WERI-Rb-1 (cell line): ENCODE measurements around the gene PTP4A2.

ENCODE experiments used
- DNase-seq: peaks from one replicate; pipeline ENCODE4 v3.0.0-alpha.2; 2020
- H3K27ac ChIP-seq: fragments of 250-450 bp; sonication (Bioruptor Pico); 2 replicates; pipeline ENCODE4 v1.5.1; 2020; ENCODE audit warnings: mild to moderate bottlenecking, moderate library complexity
- H3K27me3 ChIP-seq: fragments of 250-450 bp; sonication (Bioruptor Pico); 2 replicates; pipeline ENCODE4 v1.5.1; 2021; ENCODE audit warnings: mild to moderate bottlenecking, low read depth, moderate library complexity; ENCODE audit not compliant: insufficient read depth, severe bottlenecking
- H3K36me3 ChIP-seq: fragments of 250-450 bp; sonication (Bioruptor Pico); 2 replicates; pipeline ENCODE4 v1.5.1; 2020; ENCODE audit warnings: mild to moderate bottlenecking, moderate library complexity
- H3K4me3 ChIP-seq: 2 replicates; pipeline ENCODE4 v1.5.1; 2011; ENCODE audit warnings: low read depth, mild to moderate bottlenecking, control low read depth, low read length
- H3K9me3 ChIP-seq: fragments of 250-450 bp; sonication (Bioruptor Pico); 2 replicates; pipeline ENCODE4 v1.5.1; 2021; ENCODE audit warnings: mild to moderate bottlenecking, moderate library complexity; ENCODE audit not compliant: severe bottlenecking
- TF ChIP-seq, protein P1 (sequence below): IDR thresholded peaks from 2 replicates; pipeline ENCODE4 v1.5.1; 2011; ENCODE audit warnings: low read depth, mild to moderate bottlenecking, control low read depth, inconsistent platforms, low read length

The PTP4A2 gene

DNA sequence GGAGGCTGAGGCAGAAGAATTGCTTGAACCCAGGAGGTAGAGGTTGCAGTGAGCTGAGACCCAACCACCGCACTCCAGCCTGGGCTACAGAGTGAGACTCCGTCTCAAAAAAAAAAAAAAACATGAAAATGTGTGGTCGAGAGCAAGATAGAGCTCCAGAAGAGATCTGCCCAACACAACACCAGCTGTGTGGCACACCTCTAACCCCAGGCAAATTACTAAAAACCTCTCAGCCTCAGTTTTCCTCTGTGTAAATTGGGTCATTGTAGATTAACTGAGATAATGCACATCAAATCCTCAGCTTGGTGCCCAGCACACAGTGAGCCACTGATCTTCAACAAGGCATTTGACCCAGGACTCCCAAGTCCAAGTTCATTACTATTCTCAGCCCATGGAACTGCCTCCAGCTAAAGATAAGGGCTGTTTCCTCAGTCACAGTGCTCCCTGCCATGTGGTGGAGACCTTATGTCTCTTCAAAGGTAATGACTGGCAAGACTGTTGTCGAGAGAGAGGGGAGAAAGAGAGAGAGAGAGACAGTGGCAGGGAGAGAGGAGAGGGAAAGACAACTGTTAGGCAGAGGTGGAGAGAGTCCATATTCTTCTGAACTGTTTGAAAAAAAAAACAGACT, 58.1 kb downstream of the PTP4A2 start:
- H3K4me3 ChIP-seq: no peak overlapping the region
- TF ChIP-seq, protein P1, sequence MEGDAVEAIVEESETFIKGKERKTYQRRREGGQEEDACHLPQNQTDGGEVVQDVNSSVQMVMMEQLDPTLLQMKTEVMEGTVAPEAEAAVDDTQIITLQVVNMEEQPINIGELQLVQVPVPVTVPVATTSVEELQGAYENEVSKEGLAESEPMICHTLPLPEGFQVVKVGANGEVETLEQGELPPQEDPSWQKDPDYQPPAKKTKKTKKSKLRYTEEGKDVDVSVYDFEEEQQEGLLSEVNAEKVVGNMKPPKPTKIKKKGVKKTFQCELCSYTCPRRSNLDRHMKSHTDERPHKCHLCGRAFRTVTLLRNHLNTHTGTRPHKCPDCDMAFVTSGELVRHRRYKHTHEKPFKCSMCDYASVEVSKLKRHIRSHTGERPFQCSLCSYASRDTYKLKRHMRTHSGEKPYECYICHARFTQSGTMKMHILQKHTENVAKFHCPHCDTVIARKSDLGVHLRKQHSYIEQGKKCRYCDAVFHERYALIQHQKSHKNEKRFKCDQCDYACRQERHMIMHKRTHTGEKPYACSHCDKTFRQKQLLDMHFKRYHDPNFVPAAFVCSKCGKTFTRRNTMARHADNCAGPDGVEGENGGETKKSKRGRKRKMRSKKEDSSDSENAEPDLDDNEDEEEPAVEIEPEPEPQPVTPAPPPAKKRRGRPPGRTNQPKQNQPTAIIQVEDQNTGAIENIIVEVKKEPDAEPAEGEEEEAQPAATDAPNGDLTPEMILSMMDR: no peak
- H3K27me3 ChIP-seq: no peaks in the 10 kb centered on the region
- no peaks in the 10 kb centered on the region for H3K36me3 ChIP-seq
- H3K9me3 ChIP-seq: no peaks in the 10 kb centered on the region
- DNase-seq: no peak
- no peak overlapping the region for H3K27ac ChIP-seq

DNA sequence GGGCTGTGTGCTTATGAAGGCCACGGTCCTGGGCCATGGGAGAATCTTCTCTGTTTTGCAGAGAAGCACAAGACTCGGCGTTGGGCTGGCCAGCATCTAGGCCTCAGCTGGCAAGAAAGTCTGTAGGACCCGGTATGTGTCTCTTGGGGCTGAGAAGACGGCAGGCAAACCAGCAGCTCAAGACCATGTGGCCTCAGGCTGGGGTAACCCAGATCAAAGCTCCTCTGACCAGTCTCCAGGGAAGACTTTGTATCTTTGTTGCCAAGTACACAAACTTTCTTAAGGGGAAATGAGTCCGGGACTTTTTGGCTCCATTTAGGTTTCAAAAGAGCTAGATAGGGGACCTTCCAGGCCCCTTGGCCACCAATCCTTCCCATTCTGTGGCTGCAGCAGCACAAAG, 60.1 kb downstream of the PTP4A2 start:
- H3K9me3 ChIP-seq: no peaks in the 10 kb centered on the region
- no peak for DNase-seq
- no peaks in the 10 kb centered on the region for H3K27me3 ChIP-seq
- H3K36me3 ChIP-seq: no peaks in the 10 kb centered on the region
- no peak overlapping the region for H3K27ac ChIP-seq
- TF ChIP-seq, protein P1: no peak
- H3K4me3 ChIP-seq: no peak overlapping the region

DNA sequence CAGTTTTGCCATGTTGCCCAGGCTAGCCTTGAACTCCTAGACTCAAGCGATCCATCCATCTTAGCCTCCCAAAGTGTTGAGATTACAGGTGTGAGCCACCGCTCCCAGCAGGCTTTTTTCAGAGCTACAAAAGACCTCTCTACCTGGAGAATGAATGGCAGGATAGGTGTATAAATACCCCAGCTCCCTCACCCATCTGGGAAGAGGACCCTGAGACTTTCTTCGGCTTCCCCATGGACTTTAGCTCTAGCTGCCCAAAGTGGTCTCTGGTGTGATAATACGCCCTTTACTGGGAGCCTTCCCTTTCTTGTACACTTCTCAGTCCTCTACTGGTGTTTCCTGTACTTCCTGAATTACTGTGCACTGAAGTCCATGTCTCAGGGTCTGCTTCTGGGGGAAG, 60.6 kb downstream of the PTP4A2 start:
- H3K4me3 ChIP-seq: no peak overlapping the region
- H3K9me3 ChIP-seq: no peaks in the 10 kb centered on the region
- TF ChIP-seq, protein P1: no peak
- no peaks in the 10 kb centered on the region for H3K27me3 ChIP-seq
- no peaks in the 10 kb centered on the region for H3K36me3 ChIP-seq
- H3K27ac ChIP-seq: no peak overlapping the region
- DNase-seq: no peak

DNA sequence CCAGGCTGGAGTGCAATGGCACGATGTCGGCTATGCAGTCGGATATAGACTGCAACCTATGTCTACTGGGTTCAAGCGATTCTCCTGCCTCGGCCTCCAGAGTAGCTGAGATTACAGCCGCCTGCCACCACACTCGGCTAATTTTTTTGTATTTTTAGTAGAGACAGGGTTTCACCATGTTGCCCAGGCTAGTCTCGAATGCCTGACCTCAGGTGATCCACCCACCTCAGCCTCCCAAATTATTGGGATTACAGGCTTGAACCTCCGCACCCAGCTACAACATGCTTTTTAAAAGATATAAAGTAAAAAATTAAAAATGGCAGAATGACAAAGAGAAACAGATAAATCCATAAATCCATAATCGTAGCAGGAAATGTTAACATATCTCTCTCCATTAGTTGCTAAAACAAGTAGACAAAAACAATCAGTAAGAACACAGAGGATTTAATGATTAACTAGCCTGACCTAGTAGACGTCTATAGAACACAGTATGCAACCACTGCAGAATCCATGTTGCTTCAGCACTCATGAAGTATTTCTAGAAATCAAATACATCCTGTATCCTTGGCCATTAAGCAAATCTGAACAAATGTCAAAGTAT, 62.4 kb downstream of the PTP4A2 start:
- no peaks in the 10 kb centered on the region for H3K9me3 ChIP-seq
- H3K27ac ChIP-seq: no peak overlapping the region
- no peaks in the 10 kb centered on the region for H3K27me3 ChIP-seq
- H3K4me3 ChIP-seq: no peak overlapping the region
- DNase-seq: no peak
- no peaks in the 10 kb centered on the region for H3K36me3 ChIP-seq
- TF ChIP-seq, protein P1: no peak

DNA sequence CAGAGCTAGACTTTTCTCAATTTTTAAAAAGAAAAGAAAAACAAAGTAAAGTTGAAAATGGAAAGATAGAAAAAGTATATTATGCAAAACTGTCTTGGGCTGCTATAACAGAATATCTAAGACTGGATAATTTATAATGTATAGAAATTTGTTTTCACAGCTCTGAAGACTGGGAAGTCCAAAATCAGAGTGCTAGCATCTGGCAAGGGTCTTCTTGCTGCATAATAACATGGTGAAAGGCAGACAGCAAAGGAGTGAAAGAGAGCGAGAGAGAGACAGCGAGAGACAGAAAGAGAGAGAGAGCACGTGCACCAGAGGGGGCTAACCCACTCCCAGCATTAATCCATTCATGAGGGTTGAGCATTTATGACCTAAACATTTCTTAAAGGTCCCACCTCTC, 63.2 kb downstream of the PTP4A2 start:
- Histone ChIP-seq H3K4me3 (no peak overlapping the region), H3K36me3 (no peaks in the 10 kb centered on the region), H3K27me3 (no peaks in the 10 kb centered on the region), H3K27ac (no peak overlapping the region), H3K9me3 (no peaks in the 10 kb centered on the region)
- TF ChIP-seq, protein P1: no peak
- DNase-seq: no peak
